CD14-positive monocyte (primary cell): Measurements from ENCODE around the gene RUNDC1. TPM values are rescaled to one million over a fixed set of nuclear protein-coding genes. Genes with fewer than 3 reads are reported as not detected.

Experiments
- DNase-seq, 3 donors: peaks; one replicate each; pipeline ENCODE4 v3.0.0-alpha.2; 2011 to 2022
- H2AFZ ChIP-seq: 2 replicates; pipeline ENCODE4 v1.6.0; 2012; ENCODE audit warnings: mild to moderate bottlenecking, low read depth, low read length, inconsistent platforms; ENCODE audit not compliant: insufficient read depth, poor library complexity, severe bottlenecking
- H3K27ac ChIP-seq, 2 donors: 1 replicate in 1 of 2; 2 replicates in 1 of 2; pipeline ENCODE4 v1.5.1; 2012 to 2013; ENCODE audit warnings: low read length in 2 of 2, control low read depth in 1 of 2, inconsistent platforms in 1 of 2, low read depth in 1 of 2, mild to moderate bottlenecking in 1 of 2
- H3K27me3 ChIP-seq, 2 donors: one replicate each; pipeline versions ENCODE4 v1.6.0 to v1.6.1; 2011 to 2013; ENCODE audit warnings: low read length in 2 of 2; ENCODE audit not compliant: control insufficient read depth in 2 of 2, insufficient read depth in 2 of 2
- H3K36me3 ChIP-seq, 2 donors: replicated peaks in 1 of 2; 1 replicate in 1 of 2; 2 replicates in 1 of 2; pipeline versions ENCODE4 v1.5.1 to v1.6.1; 2012 to 2013; ENCODE audit warnings: low read length in 2 of 2, control low read depth in 1 of 2, inconsistent platforms in 1 of 2, mild to moderate bottlenecking in 1 of 2; ENCODE audit not compliant: insufficient read depth in 2 of 2, control insufficient read depth in 1 of 2
- H3K4me1 ChIP-seq, 2 donors: 1 replicate in 1 of 2; 2 replicates in 1 of 2; pipeline versions ENCODE4 v1.5.1 to v1.6.1; 2012 to 2013; ENCODE audit warnings: low read length in 2 of 2, control low read depth in 1 of 2, inconsistent platforms in 1 of 2, mild to moderate bottlenecking in 1 of 2, moderate library complexity in 1 of 2; ENCODE audit not compliant: insufficient read depth in 2 of 2, control insufficient read depth in 1 of 2
- H3K4me2 ChIP-seq: replicated peaks from 2 replicates; pipeline ENCODE3; 2012; ENCODE audit warnings: low read length, moderate library complexity, mild to moderate bottlenecking; ENCODE audit not compliant: poor library complexity, severe bottlenecking; ENCODE audit errors: extremely low read depth
- H3K4me3 ChIP-seq, 3 experiments: fragments of 200-600 bp in 1 of 3; sonication (generic) in 1 of 3; replicated peaks in 1 of 3; 1 replicate in 2 of 3; 2 replicates in 1 of 3; pipeline ENCODE4 v1.5.1; 2011 to 2013; ENCODE audit warnings: low read length in 3 of 3, mild to moderate bottlenecking in 3 of 3, control low read depth in 2 of 3, low read depth in 2 of 3, inconsistent platforms in 1 of 3, moderate library complexity in 1 of 3
- H3K79me2 ChIP-seq: 2 replicates; pipeline ENCODE4 v1.6.0; 2012; ENCODE audit warnings: mild to moderate bottlenecking, control low read depth, inconsistent platforms, low read length, moderate library complexity; ENCODE audit not compliant: insufficient read depth
- H3K9ac ChIP-seq: 2 replicates; pipeline ENCODE4 v1.6.0; 2017; ENCODE audit warnings: low read length, mild to moderate bottlenecking; ENCODE audit not compliant: insufficient read depth, poor library complexity, severe bottlenecking
- H3K9me3 ChIP-seq, 2 donors: replicated peaks in 1 of 2; 1 replicate in 1 of 2; 2 replicates in 1 of 2; pipeline versions ENCODE4 v1.5.1 to v1.6.1; 2012 to 2013; ENCODE audit warnings: low read length in 2 of 2, control low read depth in 1 of 2; ENCODE audit not compliant: control insufficient read depth in 1 of 2, insufficient read depth in 1 of 2
- H4K20me1 ChIP-seq: 2 replicates; pipeline ENCODE4 v1.6.0; 2012; ENCODE audit warnings: mild to moderate bottlenecking, low read length, control low read depth, moderate library complexity; ENCODE audit not compliant: insufficient read depth
- H3K27ac Mint-ChIP-seq, 7 donors: one replicate each; pipeline ENCODE4 v1.8.0; 2020; ENCODE audit warnings: mild to moderate bottlenecking in 7 of 7, mixed read lengths in 7 of 7, moderate library complexity in 6 of 7, inconsistent platforms in 2 of 7
- H3K27me3 Mint-ChIP-seq, 3 donors: one replicate each; pipeline ENCODE4 v1.8.0; 2021 to 2022; ENCODE audit warnings: low read depth in 3 of 3, mild to moderate bottlenecking in 3 of 3, mixed read lengths in 3 of 3, moderate library complexity in 3 of 3, inconsistent platforms in 1 of 3
- H3K36me3 Mint-ChIP-seq, 2 donors: one replicate each; pipeline ENCODE4 v1.8.0; 2020; ENCODE audit warnings: mixed read lengths in 2 of 2, inconsistent platforms in 1 of 2, mild to moderate bottlenecking in 1 of 2
- H3K4me1 Mint-ChIP-seq: one replicate; pipeline ENCODE4 v1.8.0; 2020; ENCODE audit warnings: mild to moderate bottlenecking, mixed read lengths
- H3K4me3 Mint-ChIP-seq, 2 donors: one replicate each; pipeline ENCODE4 v1.8.0; 2020; ENCODE audit warnings: mild to moderate bottlenecking in 2 of 2, mixed read lengths in 2 of 2, moderate library complexity in 1 of 2
- H3K9me3 Mint-ChIP-seq, 7 donors: one replicate each; pipeline ENCODE4 v1.8.0; 2020 to 2022; ENCODE audit warnings: mixed read lengths in 7 of 7, mild to moderate bottlenecking in 6 of 7, moderate library complexity in 6 of 7, inconsistent platforms in 2 of 7
- WGBS: methylation state at CpG from one replicate; pipeline ENCODE4 v1.1.5; 2013; ENCODE audit warnings: missing lambda C conversion rate; ENCODE audit not compliant: insufficient coverage; 5-methylcytosine and 5-hydroxymethylcytosine counted together
- intact Hi-C, 2 donors: fragments of 100-400 bp; cut with micrococcal nuclease; formaldehyde crosslinking; loops; one replicate each; pipeline versions ENCODE4 v1.15.0 to v1.15.1; 2023
- polyA plus RNA-seq, 3 donors: library from polyadenylated mRNA; depleted of rRNA in 1 of 3; unstranded in 2 of 3; stranded (reverse) in 1 of 3; fragments of 300-500 nt in 2 of 3; fragments of >200 nt in 1 of 3; fragmentation: Illumina TruSeq in 2 of 3; gene quantifications; 1 replicate in 2 of 3; 2 replicates in 1 of 3; pipeline ENCODE4 v1.2.3, GENCODE V29; 2012 to 2021
- TF ChIP-seq, protein P1 (sequence below): fragments of 200-600 bp; IDR thresholded peaks from one replicate; pipeline ENCODE4 v1.8.0; 2022; ENCODE audit warnings: antibody characterized with exemption, mild to moderate bottlenecking

The RUNDC1 gene
- polyA plus RNA-seq, 3 donors: 7.5 to 10.3 (median 9.9) TPM

DNA sequence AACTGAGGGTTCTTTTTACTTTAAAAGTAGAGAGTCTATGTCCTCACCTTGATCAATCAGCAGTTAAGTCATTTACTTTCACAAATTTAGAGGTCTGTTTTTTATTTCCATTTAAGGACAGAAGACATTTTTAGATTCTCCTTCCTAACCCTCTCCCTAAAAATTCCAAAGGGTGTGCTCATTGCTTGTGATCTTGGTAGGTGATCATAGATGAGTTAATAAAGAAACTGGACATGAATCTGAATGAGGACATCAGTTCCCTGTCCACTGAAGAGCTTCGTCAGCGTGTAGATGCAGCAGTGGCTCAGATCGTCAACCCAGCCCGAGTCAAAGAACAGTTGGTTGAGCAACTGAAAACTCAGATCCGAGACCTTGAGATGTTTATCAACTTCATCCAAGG, 8.8 kb downstream of the RUNDC1 start:
- Histone ChIP-seq H3K36me3 (peaks cover 62 to 75% of the 10 kb centered on the region in 2 donors), H4K20me1 (peaks cover 7% of the 10 kb centered on the region), H3K4me3 (no peak overlapping the region), H3K79me2 (peaks cover 22% of the 10 kb centered on the region), H3K9ac (no peak overlapping the region), H3K27me3 (no peaks in the 10 kb centered on the region), H3K4me1 (peaks cover 20 to 28% of the 10 kb centered on the region in 2 donors), H3K27ac (no peak overlapping the region), H3K4me2 (no peak overlapping the region), H3K9me3 (no peaks in the 10 kb centered on the region), H2AFZ (no peak overlapping the region)
- intact Hi-C loops: no loop called here
- 100% methylated on average over 2 of the region's 5 CpGs for WGBS
- DNase-seq: no peak
- Mint-ChIP-seq H3K4me1 (peaks cover 19% of the 10 kb centered on the region), H3K27me3 (peaks cover 0 to 2% (median 0%) of the 10 kb centered on the region in 3 donors), H3K9me3 (no peaks in the 10 kb centered on the region), H3K4me3 (no peak overlapping the region), H3K27ac (peak overlapping the region in 1 of 7 donors; percentile 47), H3K36me3 (peaks cover 66 to 79% of the 10 kb centered on the region in 2 donors)
- TF ChIP-seq, protein P1, sequence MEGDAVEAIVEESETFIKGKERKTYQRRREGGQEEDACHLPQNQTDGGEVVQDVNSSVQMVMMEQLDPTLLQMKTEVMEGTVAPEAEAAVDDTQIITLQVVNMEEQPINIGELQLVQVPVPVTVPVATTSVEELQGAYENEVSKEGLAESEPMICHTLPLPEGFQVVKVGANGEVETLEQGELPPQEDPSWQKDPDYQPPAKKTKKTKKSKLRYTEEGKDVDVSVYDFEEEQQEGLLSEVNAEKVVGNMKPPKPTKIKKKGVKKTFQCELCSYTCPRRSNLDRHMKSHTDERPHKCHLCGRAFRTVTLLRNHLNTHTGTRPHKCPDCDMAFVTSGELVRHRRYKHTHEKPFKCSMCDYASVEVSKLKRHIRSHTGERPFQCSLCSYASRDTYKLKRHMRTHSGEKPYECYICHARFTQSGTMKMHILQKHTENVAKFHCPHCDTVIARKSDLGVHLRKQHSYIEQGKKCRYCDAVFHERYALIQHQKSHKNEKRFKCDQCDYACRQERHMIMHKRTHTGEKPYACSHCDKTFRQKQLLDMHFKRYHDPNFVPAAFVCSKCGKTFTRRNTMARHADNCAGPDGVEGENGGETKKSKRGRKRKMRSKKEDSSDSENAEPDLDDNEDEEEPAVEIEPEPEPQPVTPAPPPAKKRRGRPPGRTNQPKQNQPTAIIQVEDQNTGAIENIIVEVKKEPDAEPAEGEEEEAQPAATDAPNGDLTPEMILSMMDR: no peak

DNA sequence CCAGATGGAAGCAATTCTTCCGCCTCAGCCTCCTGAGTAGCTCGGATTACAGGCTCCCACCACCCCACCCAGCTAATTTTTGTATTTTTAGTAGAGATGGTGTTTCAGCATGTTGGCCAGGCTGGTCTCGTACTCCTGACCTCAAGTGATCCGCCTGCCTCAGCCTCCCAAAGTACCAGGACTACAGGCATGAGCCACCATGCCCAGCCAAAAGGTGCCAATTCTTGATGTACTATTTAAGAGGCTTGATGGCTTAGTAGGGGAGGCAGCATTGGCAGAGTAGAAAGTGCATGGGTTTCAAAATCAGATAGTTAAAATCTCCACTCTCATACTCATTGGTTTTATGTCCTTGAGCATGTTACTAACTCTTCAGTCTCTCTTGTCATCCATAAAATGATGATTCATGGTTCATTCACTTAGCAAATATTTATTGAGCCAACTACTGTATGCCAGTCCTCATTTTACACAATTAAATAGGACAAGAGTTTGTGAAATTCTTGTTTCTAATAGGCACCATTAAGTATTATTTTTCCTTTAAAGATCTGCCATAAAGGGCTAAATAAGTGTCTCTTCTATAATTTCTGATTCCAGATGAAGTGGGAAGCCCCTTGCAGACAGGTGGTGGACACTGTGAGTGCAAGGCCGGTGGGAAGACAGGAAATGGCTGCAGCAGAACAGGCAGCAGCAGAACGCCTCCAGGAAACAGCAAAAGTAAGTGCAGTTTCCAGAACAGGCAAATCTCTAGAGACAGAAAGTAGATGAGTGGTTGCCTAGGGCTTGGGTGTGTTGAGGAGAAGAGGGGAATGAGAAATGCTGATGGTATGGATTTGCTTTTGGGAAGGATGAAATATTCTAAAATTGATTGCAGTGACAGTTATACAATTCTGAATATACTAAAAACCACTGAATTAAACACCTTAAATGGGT, 9.6 kb downstream of the RUNDC1 start:
- Mint-ChIP-seq H3K9me3 (no peaks in the 10 kb centered on the region), H3K27ac (peak overlapping the region in 1 of 7 donors; percentile 70), H3K4me3 (no peak overlapping the region), H3K4me1 (peaks cover 11% of the 10 kb centered on the region), H3K36me3 (peaks cover 72 to 85% of the 10 kb centered on the region in 2 donors), H3K27me3 (peaks cover 0 to 2% (median 0%) of the 10 kb centered on the region in 3 donors)
- TF ChIP-seq, protein P1: no peak
- H3K4me1 ChIP-seq: peaks cover 12 to 19% of the 10 kb centered on the region in 2 donors
- H3K27ac ChIP-seq: no peak overlapping the region
- peaks cover 7% of the 10 kb centered on the region for H4K20me1 ChIP-seq
- no peak overlapping the region for H2AFZ ChIP-seq
- H3K9ac ChIP-seq: no peak overlapping the region
- intact Hi-C loops: loop anchor here in 1 of 2 donors (10.0 kb wide), 1 partner anchor 145 kb away; the partner anchor contains the start of gene AOC2
- no peaks in the 10 kb centered on the region for H3K9me3 ChIP-seq
- H3K27me3 ChIP-seq: no peaks in the 10 kb centered on the region
- H3K4me2 ChIP-seq: no peak overlapping the region
- WGBS: 75% methylated on average over 2 of the region's 6 CpGs
- peaks cover 16% of the 10 kb centered on the region for H3K79me2 ChIP-seq
- no peak for DNase-seq
- H3K4me3 ChIP-seq: no peak overlapping the region
- H3K36me3 ChIP-seq: peaks cover 65 to 83% of the 10 kb centered on the region in 2 donors
